GM19240 (cell line): ENCODE results near the gene SGPL1.
A peak's percentile ranks its signal among the peaks of the same experiment; 100 is the strongest.

Experiments used
- DNase-seq: peaks from one replicate; pipeline ENCODE4 v3.0.0; 2011; ENCODE audit warnings: low spot score; ENCODE audit not compliant: insufficient read length

Gene SGPL1

DNA sequence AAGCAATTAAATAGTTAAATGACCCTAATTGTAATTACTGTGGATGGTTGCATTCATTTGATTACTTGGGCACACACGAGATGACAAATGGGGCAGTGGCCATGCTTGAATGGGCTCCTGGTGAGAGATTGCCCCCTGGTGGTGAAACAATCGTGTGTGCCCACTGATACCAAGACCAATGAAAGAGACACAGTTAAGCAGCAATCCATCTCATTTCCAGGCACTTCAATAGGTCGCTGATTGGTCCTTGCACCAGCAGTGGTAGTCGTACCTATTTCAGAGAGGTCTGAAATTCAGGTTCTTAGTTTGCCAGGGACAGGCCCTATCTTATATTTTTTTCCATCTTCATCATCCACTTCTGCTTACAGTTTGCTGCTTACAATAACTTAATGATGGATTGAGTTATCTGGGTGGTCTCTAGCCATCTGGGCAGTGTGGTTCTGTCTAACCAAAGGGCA is 64.4 kb downstream of the SGPL1 start:
- peak; percentile 49 for DNase-seq

DNA sequence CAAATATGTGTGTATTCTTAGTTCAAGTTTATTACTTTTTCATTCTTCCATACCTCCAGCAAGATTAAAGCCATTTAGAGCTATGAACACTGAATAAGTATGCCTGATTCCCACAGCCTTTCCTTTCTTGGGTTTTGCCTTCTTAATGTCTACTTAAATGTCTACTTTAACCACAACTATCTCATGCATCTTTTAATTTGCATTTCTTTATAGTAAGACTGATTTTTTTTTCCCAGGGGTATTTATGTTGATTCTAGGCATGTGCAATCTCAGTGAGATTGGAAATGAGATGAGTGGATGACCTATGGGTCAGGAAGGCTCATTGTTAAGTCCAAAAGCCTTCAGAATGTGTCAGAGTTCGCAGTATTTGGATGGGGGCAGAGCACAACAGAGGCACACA is 69.0 kb downstream of the SGPL1 start:
- DNase-seq = no peak

DNA sequence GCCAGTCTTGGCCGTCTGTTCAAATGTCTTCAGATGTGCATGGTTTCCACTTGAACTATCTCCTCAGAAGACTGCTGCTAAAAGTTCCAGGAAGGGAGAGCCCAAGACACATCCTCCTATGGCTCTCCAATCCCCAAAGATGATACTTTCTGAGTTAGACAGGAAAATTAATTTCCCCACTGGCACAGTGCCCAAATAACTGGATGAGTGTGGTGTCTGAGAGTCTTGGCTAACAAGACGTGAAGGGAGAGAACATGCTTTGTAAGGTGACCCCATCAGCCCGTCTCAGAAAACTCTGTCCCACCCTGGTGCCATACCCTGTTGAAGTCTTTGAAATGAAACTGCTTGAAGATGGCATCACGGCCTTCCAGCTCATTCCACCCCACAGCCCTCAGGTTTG is 69.7 kb downstream of the SGPL1 start:
- DNase-seq = no peak

DNA sequence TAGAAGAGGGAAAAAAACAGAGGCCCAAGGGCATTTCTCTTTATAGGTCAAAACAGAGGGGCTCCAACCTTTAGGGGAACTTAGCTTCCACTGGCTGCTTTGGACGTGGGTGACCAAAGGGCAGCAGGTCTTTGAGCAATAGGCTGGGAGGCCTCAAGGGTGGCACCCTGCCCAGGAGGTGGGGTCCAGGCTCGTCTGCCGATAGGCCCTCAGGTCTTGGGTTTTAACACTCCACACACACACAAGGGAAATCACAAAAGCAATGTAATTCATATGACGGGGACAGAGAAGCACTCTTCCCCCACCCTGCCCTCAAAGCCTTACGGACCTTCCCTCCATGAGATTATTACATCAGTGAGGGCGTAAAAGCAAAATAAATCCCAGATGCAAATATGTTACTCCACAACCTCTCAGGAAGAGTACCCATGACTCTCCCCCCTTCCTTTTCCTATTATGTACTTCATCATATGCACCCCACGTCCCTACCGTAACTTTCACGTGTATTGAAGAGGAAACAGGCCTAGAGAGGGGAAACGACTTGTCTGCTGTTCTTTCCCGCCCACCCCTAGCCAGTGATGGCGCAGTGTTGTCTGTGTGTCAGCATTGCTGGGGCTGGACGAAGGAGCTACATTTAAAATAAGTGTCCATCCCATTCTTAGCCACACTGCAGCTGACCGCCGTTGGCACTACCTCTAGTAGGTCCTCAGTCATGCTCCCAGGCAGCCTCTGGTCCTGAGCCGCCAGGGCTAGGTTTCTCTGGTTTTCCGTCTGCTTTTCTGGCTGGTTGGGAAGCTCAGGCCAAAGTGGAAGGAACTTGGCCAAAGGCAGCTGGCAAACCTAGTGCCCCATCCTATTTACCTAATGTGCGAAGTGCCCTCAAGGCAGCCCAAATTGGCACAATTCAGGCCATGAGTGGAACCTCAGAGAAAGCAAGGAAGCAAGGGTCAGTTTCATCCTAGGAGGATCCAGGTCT is 70.5 kb downstream of the SGPL1 start:
- no peak for DNase-seq

DNA sequence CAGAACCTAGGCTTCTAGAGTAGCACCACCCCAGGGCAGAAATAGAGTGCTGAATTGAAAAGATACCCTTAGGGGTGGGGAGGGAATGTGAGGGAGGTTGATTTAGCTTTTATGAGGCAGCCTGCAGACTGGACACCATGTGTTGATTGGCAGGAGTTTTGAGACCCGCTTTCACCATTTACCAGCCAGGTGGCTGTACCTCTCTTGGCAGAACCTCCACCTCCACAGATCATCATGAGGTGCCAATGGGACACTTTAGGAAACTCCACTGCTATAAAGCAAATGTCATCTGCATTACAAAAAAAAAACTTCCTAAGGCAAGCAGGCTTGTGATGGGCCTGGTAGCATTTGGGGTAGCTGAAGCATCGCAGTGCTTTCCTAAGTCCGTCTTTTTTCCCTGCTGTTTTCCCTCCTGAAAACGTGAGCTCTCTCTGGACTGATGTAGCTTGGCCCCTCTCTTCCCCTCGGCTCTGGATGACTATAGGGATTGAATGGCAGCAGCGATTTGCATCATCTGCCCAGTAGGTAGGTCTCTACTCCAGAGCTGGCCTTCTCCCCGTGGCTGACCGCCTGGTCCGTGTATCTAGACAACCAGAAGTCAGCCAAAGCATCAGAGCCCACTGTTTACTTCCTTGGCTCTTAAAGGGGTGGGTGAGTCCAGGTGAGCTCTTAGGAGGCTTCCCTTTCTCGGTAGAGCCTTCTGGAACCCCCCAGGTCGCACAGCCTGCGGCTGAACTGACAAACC is 71.3 kb downstream of the SGPL1 start:
- DNase-seq = no peak

DNA sequence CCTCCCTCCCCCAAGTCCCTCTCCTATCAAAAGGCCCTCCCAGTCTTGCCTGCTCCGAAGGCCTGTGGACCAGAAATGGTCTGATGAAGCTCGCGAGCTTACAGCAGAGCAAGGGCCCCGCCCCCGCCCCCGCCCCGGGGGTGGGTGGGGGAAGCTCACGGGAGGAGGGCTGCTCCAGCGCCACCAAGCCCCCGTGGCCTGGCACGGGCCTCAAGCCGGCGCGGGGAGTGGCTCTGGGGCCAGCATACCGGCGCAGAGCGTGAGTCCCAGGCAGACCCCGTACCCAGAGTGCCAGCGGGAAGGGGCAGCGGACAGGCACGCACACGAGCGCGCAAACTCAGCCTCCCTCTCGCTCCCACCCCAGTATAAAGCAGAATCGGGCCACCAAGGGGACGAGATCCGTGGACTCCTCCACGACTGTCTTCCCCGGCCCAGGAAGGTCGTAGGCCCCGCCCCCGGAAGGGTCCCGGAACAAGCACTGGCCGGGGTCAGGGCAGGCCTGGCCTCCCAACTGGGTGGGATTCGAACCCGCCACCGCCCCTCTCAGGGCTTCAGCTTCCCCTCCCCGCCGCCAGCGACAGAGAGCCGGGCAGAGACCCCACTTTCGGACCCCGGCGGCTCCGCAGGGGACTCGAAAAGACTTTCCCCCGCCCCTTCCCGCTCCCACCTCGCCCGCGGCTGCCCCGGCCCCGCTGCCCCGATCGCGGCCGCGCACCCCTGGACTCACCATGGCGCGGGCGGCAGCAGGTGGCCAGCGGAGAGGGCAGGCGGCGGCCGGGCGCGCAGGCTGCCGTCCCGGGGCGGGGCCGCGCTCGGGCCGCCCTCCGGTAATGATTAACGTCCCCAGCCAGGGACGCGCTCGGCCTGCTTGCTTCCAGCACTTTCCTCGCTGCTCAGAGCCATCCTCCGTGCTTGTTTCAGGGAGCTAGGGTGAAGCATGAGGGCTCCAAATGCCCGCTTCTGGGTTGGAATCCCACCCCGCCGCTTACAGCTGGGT is 72.4 kb downstream of the SGPL1 start, which contains the start of gene PCBD1:
TSS of gene PCBD1 (minus strand) at position 762 of the 997 bp plus-strand sequence. CDS start at position 730, 32 bp downstream.
- peak; percentile 67 for DNase-seq

DNA sequence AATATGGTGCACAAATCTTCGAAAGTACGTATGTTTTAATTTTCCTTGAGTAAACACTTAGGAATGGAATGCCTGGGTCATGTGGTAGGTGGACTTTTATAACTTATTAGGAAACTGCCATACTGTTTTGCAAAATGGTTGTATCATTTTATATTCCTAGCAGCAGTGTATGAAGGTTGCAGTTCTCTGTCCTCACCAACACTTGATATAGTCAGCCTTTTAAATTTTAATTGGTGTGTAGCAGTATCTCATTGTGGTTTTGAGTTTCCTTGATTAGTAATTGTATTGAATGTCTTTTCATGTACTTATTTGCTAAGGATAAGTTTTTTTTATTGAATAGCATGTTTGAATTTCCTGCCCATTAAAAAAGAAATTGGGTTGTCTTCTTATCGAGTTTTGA is 73.5 kb downstream of the SGPL1 start:
- DNase-seq = no peak

DNA sequence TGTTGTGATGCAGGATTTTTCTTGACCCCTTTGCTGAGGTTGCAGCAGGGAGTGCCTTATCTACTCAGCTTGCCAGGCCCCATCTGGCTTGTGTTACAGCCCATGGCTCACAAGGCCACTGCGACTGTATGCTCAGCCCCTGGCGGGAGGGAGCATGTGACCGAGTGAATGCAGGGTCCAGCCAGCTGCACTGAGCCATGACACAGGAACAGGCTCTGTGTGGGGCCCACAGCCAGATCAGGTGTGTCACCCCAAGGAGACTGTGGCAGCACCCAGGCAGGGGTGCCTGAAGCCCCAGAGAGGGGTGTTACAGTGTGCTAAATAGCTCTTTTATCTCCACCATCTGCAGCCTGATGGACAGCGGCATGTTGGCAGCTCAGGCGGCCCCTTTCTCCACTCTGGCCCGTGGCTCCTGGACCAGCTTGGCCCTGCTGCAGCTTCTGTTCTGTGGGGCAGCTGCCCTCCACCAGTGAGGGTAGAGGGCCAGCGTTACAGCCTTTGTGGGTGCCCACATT is 75.2 kb downstream of the SGPL1 start:
- no peak for DNase-seq

DNA sequence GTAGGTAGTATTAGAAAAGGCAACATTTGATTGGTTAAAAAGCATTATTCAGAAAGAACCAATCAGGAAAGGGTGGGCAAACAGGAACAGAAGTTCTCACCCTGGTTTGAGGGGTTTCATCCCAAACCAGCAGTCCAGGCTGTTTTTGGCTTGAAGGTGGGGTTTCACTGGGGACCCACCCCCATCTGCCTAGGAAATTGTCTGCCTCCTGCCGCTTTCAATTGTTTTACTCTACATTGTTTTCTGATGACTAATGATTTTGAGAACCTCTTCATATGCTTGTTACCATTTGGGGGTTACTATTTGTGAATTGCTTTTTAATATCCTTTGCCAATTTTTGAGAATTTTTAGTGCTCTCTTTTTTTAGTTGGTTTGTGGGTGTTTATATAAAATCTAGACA is 75.9 kb downstream of the SGPL1 start:
- DNase-seq = no peak

DNA sequence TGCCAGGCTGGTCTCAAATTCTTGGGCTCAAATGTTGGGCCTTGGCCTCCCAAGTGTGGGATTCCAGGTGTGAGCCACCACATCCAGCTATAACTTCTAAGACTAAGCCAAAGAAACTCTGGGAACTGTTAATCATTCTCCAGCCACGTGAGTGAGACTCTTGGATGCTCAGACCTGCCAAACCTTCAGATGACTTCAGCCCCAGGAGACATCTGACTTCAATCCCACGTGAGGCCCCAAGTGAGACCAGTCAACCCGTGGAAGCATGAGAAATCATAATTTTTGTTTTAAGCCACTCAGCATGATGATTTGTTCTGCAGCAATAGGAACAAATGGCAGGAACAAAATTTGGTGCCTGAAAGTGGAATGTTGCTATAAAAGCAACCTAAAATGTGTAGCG is 76.9 kb downstream of the SGPL1 start:
- no peak for DNase-seq

DNA sequence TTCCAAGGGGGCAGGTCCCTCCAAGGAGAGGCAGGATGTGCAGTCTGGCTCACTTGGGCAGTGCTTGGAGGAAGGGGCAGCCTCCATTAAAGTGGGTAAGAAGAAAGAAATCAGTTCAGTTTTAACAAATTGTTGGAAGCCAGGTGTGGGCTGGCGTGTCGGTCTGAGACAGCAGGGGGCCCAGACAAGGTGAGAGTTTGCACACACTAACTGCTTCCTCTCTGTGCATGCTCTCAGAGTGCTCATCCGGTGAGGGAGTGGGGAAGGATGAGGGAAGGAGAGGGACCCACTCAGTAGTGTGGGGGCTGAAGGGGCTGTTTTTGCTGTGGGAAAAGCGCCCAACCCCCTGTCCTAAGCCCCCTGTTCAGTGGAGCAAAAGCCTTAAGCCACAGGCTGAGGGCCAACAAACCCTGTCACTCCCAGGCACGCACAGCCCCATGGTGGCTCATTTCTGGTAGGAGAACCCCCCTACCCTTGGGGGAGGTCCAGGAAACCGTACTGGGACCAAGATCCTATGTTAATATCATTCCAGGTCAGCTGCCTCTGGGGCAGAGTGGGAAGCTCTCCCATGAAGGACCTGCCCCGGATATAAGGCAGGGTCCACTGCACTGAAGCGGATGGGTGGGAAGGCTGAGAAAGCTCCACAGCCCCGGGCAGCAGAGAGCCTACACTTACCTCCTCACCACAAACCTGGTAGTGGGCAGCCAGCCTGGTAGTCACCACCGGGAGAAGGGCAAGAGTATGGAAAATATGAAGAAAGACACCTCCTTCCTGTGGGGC is 77.7 kb downstream of the SGPL1 start:
- DNase-seq = no peak

DNA sequence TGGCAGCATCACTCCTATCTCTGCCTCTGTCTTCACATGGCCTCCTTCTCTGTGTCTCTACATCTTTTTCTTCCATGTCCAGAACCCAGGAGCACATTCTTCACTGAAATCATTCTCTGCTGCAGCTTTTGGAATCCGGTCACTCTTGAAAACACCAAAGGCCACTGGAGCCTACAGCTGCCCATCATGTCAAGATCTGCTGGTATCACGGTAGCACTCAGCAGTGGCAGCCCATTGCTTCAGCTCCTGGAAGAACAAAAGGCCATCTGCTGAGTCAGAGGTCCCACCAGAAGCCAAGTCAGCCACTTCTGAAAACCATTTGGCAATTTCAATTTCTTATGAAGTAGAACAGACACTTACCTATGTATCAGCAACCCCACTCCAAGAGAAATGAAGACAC is 78.7 kb downstream of the SGPL1 start:
- DNase-seq = no peak

DNA sequence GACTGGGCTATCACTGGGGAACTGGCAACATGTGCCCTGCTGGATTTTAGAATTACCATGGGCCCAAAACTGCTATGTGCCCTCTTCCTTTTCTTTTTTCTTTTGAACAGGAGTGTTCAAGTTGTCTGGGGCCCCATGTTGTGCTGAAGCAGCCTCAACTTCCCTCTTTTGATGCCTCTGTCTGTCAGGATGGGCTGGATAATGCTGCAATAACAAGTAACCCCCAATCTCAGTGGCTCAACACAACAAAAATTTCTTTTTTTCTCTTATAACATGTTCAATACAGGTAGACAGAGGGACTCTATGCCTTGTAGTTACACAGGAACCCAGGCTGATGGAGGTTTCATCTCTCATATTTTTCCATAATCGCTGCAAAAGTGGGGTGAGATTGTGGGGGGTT is 80.8 kb downstream of the SGPL1 start:
- DNase-seq = no peak

DNA sequence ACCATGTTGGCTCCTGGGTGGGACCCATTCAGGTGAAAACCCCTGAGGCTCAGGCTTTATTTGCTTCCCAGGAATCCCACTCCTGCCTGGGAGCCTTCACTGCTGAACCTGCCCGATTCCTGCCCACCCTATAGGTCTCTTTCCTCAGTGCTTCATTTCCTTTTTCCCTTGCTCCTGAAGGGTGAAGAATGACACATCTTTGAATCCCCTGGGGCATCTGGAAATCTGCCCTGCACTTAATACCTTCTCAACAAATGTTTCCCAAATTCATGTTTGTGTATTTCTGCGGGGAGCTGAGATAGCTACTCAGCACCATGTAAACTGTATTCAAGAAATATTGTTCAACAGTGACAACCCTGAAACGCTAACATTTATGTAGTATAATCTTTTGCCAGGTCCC is 82.9 kb downstream of the SGPL1 start:
- no peak for DNase-seq

DNA sequence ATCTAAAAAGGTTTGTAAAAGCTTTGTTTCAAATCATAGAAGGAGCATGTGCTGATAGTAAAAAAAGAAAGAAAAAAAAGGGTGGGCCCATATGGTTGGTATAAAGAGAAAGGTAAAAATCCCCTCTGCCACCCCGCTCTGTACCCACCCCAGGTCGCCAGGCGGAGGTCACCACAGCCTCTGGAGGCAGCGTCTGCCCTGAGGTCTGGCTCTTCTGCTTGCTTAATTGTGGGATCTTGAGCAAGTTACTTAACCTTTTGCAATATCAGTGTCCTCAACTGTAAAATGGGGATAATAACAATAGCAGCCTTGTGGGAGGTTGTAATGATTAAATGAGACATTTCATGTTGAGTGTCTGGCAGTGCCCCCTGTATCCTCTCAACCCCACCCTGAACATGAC is 83.3 kb downstream of the SGPL1 start:
- DNase-seq = no peak

DNA sequence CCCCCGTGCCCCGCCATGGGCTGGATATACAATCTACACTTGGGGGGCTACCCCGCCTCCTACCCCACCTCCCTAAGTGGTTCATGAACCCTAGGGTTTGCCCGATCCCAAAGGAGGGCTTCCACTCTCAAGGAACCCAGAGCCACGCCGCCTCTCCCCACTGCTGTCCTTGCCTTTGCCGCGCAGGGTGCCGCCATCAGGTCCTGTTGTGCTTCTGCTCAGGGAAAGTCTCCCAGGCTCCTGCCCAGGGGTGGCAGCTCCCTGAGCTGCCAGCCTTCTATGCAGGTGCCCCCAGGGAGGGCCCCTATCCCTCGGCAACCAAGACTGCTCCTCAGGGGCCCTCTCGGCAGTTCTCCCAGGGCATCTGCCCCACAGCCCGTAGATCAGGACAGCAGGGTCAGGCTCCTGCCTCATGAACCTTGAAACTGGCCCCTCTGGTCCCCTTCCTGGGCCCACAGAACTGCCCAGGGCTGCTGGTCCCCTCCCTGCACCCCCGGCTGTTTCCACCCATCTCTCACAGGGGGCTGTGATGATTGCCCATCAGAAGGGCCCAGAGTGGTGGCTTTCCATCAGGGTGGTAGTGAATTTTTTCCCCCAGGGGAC is 85.6 kb downstream of the SGPL1 start:
- DNase-seq = no peak

DNA sequence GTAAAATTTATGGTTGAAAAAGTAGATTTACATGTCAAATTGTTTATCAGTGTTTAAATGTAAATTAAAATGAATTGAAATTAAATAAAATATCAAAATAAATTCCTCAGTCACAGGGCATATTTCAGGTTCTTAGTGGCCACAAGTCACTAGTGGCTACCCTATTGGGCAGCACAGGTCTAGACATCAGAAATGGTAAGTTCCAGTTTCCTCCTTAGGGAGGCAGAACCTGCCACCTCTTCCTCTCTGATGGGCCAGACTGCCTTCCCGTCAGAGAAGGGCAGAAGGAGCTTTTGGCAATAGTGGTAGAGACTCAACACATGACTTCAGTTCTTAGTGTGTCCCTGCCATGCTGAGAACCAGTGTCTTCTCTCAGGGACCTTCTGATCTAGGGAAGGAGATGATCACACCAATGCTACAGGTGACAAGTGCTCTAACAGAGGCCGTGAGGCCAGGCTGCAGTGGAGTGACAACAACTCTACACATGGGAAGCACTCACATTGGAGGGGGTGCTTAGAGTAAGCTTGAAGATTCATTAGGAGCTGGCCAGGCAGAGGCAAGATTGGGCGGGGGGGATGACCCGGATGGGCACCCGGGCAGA is 87.0 kb downstream of the SGPL1 start:
- no peak for DNase-seq

DNA sequence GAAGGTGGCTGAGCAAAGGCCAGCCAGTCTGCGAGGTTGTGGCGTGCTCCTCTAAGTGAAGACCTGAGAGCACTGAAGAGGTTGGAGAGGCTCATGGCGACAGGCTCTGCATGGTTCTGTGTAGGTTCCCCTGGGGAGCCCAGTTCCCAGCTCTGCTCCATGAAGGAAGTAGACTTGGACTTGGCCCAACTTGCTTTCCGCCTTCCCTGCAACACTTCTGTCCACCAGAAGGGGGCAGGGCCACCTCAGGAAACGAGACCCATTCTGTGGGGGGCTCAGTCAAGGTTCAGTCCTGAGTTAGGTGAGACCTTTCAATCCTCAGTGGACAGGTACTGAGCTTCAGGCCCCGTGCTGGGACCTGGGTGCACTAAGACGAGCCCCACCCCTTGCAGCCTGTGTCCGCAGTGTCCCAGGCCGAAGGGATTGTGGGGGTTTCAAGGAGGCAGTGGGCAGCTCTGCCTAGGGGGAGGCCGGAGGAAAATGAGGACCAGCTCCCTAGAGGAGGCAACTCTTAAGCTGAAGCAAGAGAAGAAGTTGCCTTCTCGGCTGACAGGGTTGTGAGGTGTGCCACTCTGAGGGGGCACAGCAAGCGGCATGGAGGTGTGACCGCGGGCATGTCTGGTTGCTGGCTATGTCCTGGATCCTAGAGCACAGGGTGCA is 87.6 kb downstream of the SGPL1 start:
- peak; percentile 28 for DNase-seq
